Fibroblast of the aortic adventitia (primary cell): ENCODE measurements around the gene YOD1. TPM values are rescaled to one million over a fixed set of nuclear protein-coding genes. Genes with fewer than 3 reads are reported as not detected.
A peak's percentile ranks its signal among the peaks of the same experiment; 100 is the strongest.

Experiments used
- DNase-seq: peaks from one replicate; pipeline ENCODE4 v3.0.0-alpha.2; 2010; ENCODE audit warnings: low read depth
- H3K4me3 ChIP-seq: 2 replicates; pipeline ENCODE4 v1.5.1; 2011; ENCODE audit warnings: low read depth, mild to moderate bottlenecking, control low read depth, low read length, moderate library complexity
- CTCF ChIP-seq: IDR thresholded peaks from 2 replicates; pipeline ENCODE4 v1.5.1; 2011; ENCODE audit warnings: mild to moderate bottlenecking, low read length, control low read depth, inconsistent platforms; ENCODE audit not compliant: insufficient read depth
- total RNA-seq: library from RNA; depleted of rRNA; stranded (reverse); fragments of >200 nt; gene quantifications from 2 replicates; pipeline ENCODE4 v1.2.3, GENCODE V29; 2012; ENCODE audit warnings: low replicate concordance

Gene YOD1
- total RNA-seq, 1 donor = 10.1 TPM

DNA sequence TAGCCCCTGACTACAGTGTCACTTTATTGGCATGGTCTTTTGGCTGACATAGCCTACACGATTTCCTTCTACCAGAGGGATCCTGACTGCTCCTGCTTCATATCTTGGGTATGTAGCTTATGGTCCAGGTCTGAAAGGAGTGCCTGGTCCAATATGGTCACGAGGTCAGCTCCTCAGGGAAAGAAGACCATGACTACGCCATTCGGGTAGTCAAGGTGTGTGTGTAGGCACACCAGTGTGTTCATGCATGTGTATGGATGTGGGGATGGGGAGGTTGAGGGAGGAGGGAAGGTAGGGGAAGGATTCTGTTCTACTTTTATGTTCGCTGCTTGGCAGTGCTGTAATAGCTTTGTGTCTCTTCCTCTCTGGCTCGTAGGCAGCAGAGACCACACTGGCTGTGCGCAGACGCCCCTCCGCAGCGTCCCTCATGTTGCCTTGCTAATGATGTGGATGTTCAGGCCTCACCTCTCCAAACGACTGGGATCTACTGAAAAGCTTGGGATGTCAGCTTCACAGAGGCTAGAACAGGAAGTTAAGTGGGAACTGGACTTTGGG, 27.6 kb upstream of the YOD1 start:
- TF ChIP-seq CTCF = no peak
- H3K4me3 ChIP-seq = no peak overlapping the region
- no peak for DNase-seq

- H3K4me3 ChIP-seq = no peak overlapping the region
- peak; percentile 90 for DNase-seq
- TF ChIP-seq CTCF = peak; percentile 95
These were observed 26.7 kb upstream of the YOD1 start for GRCh38 chr1:207077470-207078377.

DNA sequence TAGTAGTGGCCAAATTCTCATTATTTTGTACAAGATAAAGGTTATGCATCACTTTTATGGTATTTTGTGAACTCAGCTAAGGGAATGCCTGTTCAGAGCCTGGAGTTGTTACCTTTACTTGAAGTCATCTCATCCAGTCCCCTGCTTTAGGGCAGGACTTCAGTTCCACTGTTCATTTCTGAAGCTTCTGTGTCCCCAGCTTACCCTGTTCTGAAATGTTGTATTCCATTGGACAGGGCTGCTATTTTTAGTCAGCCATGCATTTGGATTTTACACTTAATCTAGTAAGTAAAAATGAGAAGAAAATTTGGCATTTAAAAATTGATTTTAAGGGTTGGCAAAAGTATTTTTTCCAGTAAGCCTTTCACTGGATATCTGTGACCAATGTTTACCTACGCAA, 26.0 kb upstream of the YOD1 start:
- TF ChIP-seq CTCF = no peak
- DNase-seq = no peak

DNA sequence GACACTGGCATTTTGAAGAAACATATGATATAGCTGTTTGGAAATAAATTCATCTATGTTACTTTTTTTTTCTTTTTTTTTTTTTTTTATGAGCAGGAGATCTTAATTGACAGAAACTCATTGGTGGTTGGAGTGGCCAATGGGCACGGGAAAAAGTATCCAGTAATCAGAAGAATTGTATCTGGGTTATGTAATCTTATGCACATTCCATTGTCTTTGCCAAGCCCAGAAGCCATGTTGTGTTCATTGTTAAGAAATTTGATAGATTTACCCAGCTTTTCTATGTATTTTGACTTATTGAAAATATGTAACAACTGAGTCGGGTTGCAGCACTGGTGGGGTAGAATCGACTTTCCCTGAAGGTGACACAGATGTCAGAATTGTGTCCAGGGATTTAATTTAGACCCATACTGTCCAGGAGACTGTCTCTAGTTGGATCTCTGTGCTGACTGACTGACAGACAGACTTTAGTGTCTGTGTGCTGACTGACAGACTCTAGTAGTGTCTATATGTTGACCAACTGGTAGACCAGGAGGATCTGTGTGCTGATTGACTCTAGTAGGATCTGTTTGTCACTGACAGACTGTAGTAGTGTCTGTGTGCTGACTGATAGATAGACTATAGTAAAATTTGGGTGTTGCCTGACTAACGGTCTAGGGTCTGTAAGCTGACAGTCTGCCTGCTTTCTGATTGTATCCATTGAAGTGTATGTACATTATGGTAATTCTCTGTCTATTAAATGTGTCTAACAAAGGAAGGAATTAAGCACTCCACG, 25.4 kb upstream of the YOD1 start:
- no peak overlapping the region for H3K4me3 ChIP-seq
- peak; percentile 60 for DNase-seq
- no peak for TF ChIP-seq CTCF

More for the DNA sequence above, 26.0 kb upstream of the YOD1 start:
- no peak overlapping the region for H3K4me3 ChIP-seq

GRCh38 chr1:207073906-207074820, 23.2 kb upstream of the YOD1 start:
- TF ChIP-seq CTCF = no peak
- no peak for DNase-seq
- no peak overlapping the region for H3K4me3 ChIP-seq

DNA sequence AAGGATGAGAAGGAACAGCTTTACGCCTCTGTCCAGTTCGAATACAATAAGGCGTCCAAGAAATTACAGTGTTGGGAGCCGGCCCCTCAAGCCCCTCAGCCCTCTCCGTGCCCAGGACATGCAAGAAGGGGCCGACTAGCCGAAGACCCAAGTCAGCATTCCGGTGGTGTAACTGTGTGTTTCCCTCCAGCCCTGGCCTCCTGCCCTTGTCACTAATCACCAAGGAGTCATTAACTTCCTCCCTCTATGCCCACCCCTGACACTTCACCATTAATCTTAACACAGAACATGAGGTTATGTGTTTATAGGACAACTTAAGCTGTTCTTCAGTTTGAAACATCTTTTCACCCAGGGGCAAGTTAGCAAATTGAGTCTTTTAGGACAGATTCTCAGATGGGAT, 21.2 kb upstream of the YOD1 start:
- no peak for TF ChIP-seq CTCF
- no peak for DNase-seq
- no peak overlapping the region for H3K4me3 ChIP-seq
